Measurements from ENCODE around the gene CAMSAP1. TPM values are rescaled to one million over a fixed set of nuclear protein-coding genes. Genes with fewer than 3 reads are reported as not detected.

CAMSAP1 gene
- total RNA-seq, 1 experiment from 2014 or later: 24.2 TPM

GRCh38 chr9:135885100-135885853, 22.1 kb downstream of the CAMSAP1 start:
- no peak for DNase-seq (ENCODE audit: extremely low read depth, low read depth)

GRCh38 chr9:135884328-135885035, 22.9 kb downstream of the CAMSAP1 start:
- no peak for DNase-seq (ENCODE audit: extremely low read depth, low read depth)

GRCh38 chr9:135883410-135884089, 23.8 kb downstream of the CAMSAP1 start:
- no peak for DNase-seq (ENCODE audit: extremely low read depth, low read depth)

GRCh38 chr9:135882011-135882410, 25.3 kb downstream of the CAMSAP1 start:
- DNase-seq (ENCODE audit: extremely low read depth, low read depth): no peak

- DNase-seq (ENCODE audit: extremely low read depth, low read depth): no peak
Measured at GRCh38 chr9:135880438-135880837, 26.9 kb downstream of the CAMSAP1 start.

- DNase-seq (ENCODE audit: extremely low read depth, low read depth): no peak
Measured at GRCh38 chr9:135879619-135880018, 27.7 kb downstream of the CAMSAP1 start.

- DNase-seq (ENCODE audit: extremely low read depth, low read depth): no peak
Measured at GRCh38 chr9:135879237-135879601, 28.1 kb downstream of the CAMSAP1 start.

- DNase-seq (ENCODE audit: extremely low read depth, low read depth): no peak
Measured at GRCh38 chr9:135878528-135879236, 28.7 kb downstream of the CAMSAP1 start.

GRCh38 chr9:135877791-135878527, 29.4 kb downstream of the CAMSAP1 start:
- DNase-seq (ENCODE audit: extremely low read depth, low read depth): no peak

GRCh38 chr9:135876936-135877335, 30.4 kb downstream of the CAMSAP1 start:
- no peak for DNase-seq (ENCODE audit: extremely low read depth, low read depth)

- no peak for DNase-seq (ENCODE audit: extremely low read depth, low read depth)
Measured at GRCh38 chr9:135874859-135875258, 32.5 kb downstream of the CAMSAP1 start.

GRCh38 chr9:135869909-135870308, 37.4 kb downstream of the CAMSAP1 start:
- no peak for DNase-seq (ENCODE audit: extremely low read depth, low read depth)

GRCh38 chr9:135865531-135865930, 41.8 kb downstream of the CAMSAP1 start:
- no peak for DNase-seq (ENCODE audit: extremely low read depth, low read depth)

GRCh38 chr9:135864447-135865049, 42.8 kb downstream of the CAMSAP1 start:
- DNase-seq (ENCODE audit: extremely low read depth, low read depth): peak; percentile 41

GRCh38 chr9:135862809-135863208, 44.5 kb downstream of the CAMSAP1 start:
- no peak for DNase-seq (ENCODE audit: extremely low read depth, low read depth)

GRCh38 chr9:135858491-135859185, 48.7 kb downstream of the CAMSAP1 start:
- DNase-seq (ENCODE audit: extremely low read depth, low read depth): no peak

- DNase-seq (ENCODE audit: extremely low read depth, low read depth): no peak
Measured at GRCh38 chr9:135857843-135858242, 49.5 kb downstream of the CAMSAP1 start.

- DNase-seq (ENCODE audit: extremely low read depth, low read depth): no peak
Measured at GRCh38 chr9:135857371-135857786, 50.0 kb downstream of the CAMSAP1 start.

GRCh38 chr9:135851748-135852147, 55.6 kb downstream of the CAMSAP1 start:
- DNase-seq (ENCODE audit: extremely low read depth, low read depth): no peak
